HG02759 (cell line): Measurements from ENCODE around the gene CACTIN.

ENCODE experiments used
- ATAC-seq: cut with Tn5 transposase; IDR thresholded peaks from one replicate; pipeline ENCODE4 v1.9.1; 2021; ENCODE audit warnings: mild to moderate bottlenecking, moderate library complexity; ENCODE audit not compliant: unreplicated experiment

The CACTIN gene

DNA sequence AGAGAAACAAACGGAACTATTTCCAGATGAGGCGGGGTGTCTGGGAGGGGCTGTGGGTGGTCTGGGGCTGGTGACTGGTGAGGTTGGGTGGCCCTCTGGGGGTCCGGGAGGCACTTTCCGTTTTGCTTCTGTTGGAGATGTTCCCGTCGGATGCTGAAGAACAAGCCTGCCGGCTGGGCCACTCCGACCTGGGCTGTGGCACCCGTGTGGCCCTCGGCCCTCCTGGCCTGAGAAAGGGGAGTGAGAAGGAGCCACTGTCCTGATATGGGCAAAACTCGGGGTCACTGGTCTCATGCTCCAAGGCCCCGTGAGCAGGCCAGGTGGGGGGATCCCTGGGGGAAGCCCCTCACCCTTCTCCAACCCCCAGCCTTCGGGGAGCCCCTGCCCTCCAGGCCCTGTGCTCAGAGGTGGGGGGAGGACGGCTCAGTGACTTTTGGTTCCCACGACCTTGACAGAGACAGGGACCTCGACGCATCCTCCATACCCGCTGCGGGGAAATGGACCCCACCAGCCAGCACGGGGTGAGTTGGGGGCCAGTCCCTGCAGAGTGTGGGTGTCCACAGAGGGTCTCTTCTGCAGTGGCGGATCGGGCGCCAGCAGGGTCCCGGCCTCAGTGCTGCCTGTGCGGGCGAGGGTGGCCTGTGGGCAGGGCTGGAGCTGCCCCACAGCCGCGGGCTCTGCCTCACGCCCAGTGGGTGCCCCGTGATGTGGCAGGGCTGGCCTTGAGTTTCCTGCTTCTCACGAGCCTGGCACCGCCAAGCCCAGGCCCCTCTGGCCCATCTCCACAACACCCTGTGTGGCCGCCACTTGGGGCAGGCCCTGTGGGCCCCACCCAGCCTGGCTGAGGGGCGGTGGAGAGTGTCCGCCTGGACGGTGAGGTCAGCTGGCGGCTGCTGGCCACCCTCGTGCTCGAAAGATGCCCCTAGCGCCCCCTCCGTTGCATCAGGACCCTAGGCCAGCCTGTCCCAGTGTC lies 15.6 kb downstream of the CACTIN start:
- ATAC-seq = no peak

GRCh38 chr19:3609779-3610719 lies 16.5 kb downstream of the CACTIN start:
- no peak for ATAC-seq

DNA sequence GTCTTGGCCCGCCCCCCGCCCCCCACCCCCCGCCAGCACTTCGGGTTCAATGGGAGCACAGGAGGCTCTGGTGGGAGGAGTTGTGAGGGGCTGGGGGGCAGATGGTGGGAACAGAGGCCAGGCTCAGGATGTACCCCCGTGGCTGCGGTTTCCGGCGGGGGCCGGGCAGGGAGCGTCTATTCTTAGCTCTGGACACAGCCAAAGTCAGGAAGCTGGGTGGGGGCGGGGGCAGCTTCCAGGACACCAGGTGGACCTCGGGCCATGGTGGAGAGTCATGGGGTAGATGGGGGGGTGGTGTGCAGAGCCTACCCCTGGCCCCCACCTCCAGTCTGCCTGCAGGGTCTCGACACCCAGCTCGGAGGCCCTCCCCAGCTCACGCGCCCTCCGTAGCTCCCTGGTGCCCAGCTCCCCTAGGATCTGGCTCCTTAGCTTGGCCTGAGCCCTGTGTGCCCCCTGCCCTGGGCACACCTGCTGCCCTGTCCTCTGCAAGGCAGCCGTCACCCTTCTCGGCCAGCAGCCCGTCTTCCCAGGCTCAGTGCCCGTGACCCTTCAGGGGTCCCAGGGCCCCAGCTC lies 17.8 kb downstream of the CACTIN start:
- ATAC-seq = no peak

- ATAC-seq = no peak
Observed at GRCh38 chr19:3608079-3608641, 18.4 kb downstream of the CACTIN start.

- ATAC-seq = no peak
Observed at GRCh38 chr19:3607303-3608078, 19.1 kb downstream of the CACTIN start.

GRCh38 chr19:3606690-3607289 lies 19.8 kb downstream of the CACTIN start, which contains the start of gene TBXA2R:
TSS of gene TBXA2R (minus strand) at chr19:3606875. CDS start at chr19:3600634, 6,241 bp downstream.
- ATAC-seq = no peak

- no peak for ATAC-seq
Observed at GRCh38 chr19:3606174-3606689, 20.4 kb downstream of the CACTIN start.

GRCh38 chr19:3605770-3606169 lies 20.8 kb downstream of the CACTIN start:
- ATAC-seq = no peak

- ATAC-seq = no peak
Observed at GRCh38 chr19:3605361-3605760, 21.2 kb downstream of the CACTIN start.

DNA sequence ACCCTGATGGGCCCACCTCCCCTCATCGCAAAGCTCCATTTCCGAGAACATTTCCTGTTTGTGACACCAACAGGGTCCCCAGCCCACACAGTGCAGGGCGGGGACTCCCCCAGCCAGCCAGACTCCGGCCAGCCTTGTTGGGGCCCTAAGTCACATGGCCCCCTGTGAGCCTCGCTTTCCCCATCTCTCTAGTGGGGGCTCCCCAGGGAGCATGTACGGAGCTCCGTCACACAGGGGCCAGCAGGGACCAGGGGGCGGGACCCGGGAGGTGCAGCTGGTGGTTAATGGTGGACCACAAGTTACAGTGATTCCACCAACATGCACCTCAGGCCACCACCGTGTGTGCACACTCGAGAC lies 21.6 kb downstream of the CACTIN start:
- no peak for ATAC-seq

DNA sequence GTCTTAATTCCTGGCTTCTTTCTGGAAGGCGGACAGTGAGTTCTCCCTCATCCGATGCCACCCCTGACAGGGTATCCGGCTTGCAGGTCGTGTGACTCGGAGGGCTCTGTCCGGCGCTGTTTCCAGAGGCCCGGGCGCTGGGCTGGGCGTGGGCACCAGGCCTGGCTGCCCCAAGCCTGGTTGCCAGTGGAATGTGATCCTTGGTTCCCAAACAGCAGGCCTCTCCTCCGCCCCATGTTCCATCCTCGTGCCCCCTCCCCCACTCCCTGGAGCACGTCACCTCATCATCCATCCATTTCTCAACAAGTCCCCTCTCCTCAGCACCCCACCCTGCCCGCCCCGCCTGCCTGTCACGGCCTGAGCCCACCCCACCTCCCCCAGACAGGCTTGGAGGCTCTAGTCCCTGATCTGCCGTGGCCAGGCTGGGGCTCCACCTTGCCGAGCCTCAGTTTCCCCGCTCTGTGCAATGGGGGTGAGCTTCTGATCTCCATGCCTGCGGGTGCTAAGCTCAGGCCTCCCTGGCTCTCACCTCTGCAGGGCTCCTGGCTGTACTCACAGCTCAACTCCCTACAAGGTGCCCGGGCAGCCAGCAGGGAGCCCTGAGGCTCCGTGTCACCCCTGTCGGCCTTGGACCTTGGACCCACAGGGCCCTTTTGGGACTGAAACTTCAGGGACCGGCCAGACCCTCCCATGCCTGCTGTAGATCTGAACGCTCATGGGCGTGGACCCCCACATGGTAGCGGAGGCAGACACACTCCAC lies 22.2 kb downstream of the CACTIN start:
- ATAC-seq = no peak

- ATAC-seq = no peak
Observed at GRCh38 chr19:3603121-3603811, 23.3 kb downstream of the CACTIN start.

- ATAC-seq = no peak
Observed at GRCh38 chr19:3601021-3601420, 25.6 kb downstream of the CACTIN start.

- no peak for ATAC-seq
Observed at GRCh38 chr19:3599776-3600187, 26.8 kb downstream of the CACTIN start.

DNA sequence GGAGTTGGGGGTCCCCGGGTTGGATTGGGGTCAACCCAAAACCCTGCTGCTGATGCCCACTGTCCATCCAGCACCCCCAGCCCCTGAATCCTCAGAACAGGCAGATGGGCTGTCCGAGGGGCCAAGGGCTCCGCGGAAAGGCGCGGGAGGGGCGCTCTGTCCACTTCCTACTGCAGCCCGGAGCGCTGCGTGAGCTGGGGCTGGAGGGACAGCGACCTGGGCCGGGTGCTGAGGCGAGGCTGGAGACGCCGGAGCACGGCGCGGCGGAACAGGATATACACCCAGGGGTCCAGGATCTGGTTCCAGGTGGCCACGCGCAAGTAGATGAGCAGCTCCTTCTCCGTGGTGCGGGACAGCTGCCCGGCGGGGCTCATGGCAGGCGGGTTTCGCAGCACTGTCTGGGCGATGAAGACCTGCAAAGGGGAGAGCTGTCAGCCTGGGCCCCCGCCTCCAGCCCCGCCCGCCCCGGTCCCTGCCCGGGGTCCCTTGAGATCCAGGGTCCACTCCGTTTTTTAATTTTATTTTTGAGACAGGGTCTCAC lies 31.0 kb downstream of the CACTIN start:
- no peak for ATAC-seq

- ATAC-seq = no peak
Observed at GRCh38 chr19:3593156-3593555, 33.4 kb downstream of the CACTIN start.

DNA sequence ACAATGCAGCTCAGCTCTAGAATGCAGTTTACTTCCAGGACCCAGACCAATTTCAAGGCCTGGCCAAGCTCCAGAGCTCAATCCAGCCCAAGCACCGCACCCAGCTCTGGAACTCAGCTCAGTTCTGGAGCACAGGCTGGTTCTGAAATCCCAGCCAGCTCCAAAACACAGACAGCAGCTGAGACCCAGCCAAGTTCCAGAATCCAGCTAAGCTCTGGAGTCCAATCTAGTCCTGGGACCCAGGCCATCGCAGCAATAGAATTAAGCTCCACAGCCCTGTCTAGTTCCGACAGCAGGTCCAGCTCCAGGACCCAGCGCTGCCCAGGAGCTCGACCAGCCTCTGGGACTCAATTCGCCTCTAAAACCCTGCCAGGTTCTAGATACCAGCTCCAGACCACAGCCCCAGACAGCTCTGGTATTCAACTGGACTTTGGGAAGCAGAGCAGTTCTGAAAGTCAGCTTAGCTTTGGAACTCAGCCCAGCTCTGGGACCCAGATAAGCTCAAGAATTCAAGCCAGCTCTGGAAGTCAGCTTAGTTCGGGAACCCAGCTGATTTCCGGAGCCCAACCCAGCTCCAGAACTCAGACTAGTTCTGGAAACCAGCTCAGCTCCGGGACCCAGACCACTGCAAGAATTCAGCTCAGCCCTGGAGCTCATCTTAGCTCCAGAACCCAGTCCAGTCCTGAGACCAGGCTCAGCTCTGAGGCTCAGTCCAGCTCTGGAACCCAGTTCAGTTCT lies 34.5 kb downstream of the CACTIN start:
- ATAC-seq = no peak
